Measurements from ENCODE around the gene EPHA5. TPM values are rescaled to one million over a fixed set of nuclear protein-coding genes. Genes with fewer than 3 reads are reported as not detected.

EPHA5 gene
- total and polyA plus RNA-seq, 9 of the 15 experiments (the other 6 are each of a cell fraction or from before 2014, with no cell fraction given) = 0.04 TPM; not detected in 8

GRCh38 chr4:65461781-65462180 lies 208.5 kb downstream of the EPHA5 start:
- Histone ChIP-seq H3K9me3 (replicated peaks; ENCODE audit: control insufficient read depth, insufficient read depth, low read depth, low read length) (no peaks in the 10 kb centered on the region), H3K36me3 (ENCODE audit: control insufficient read depth, insufficient read depth, low read length) (no peaks in the 10 kb centered on the region), H2AFZ (ENCODE audit: low read depth, low read length) (no peak overlapping the region), H3K79me2 (ENCODE audit: control insufficient read depth, insufficient read depth, low read length) (no peaks in the 10 kb centered on the region), H3K4me1 (replicated peaks in 1 of 2; ENCODE audit: control insufficient read depth in 2 of 2, insufficient read depth in 2 of 2, low read length in 2 of 2) (no peaks in the 10 kb centered on the region), H3K4me3 (no peak overlapping the region), H3K9ac (ENCODE audit: insufficient read depth in 1 of 2, low read depth in 2 of 2, low read length in 2 of 2) (no peak overlapping the region), H4K20me1 (replicated peaks; ENCODE audit: control insufficient read depth, insufficient read depth, low read length) (no peaks in the 10 kb centered on the region), H3K9me1 (ENCODE audit: control insufficient read depth, insufficient read depth, low read length) (no peaks in the 10 kb centered on the region), H3K4me2 (ENCODE audit: insufficient read depth, low read length) (no peak overlapping the region), H3K27me3 (ENCODE audit: control insufficient read depth in 2 of 2, insufficient read depth in 2 of 2, low read length in 2 of 2) (no peaks in the 10 kb centered on the region), H3K27ac (ENCODE audit: extremely low read depth, low read depth, low read length) (no peak overlapping the region)
- in situ Hi-C loops (cut with MboI) (no loop called here), intact Hi-C loops (cut with micrococcal nuclease) (no loop called here)
- DNase-seq (ENCODE audit: extremely low read depth in 1 of 4, low spot score in 3 of 4) (no peak), FAIRE-seq (no peak), ATAC-seq (no peak)
- no TSS peak for BruUV-seq (replicated peaks)
- WGBS (ENCODE audit: insufficient coverage, low coverage, missing lambda C conversion rate) = 0% methylated on average over 4 of the region's 4 CpGs
- ChIA-PET CTCF (ENCODE audit: low intra/inter-chr PET ratio) (no interaction called here), POLR2A (no interaction called here)
- no peak for TF ChIP-seq HDAC8 (tag; IDR thresholded peaks at IDR 0.05)
- no peak for TF ChIP-seq FOXK1 (CRISPR knock-in tag; IDR thresholded peaks at IDR 0.05; ENCODE audit: borderline replicate concordance)
- TF ChIP-seq SMARCB1 (IDR thresholded peaks at IDR 0.05; ENCODE audit: insufficient read length, low read depth) = no peak
- no peak for TF ChIP-seq NR4A1 (CRISPR knock-in tag; IDR thresholded peaks at IDR 0.05)
- no peak for TF ChIP-seq NR4A1 (tag; IDR thresholded peaks at IDR 0.05)
- TF ChIP-seq HLTF (IDR thresholded peaks at IDR 0.05) = no peak
- TF ChIP-seq KLF6 (CRISPR knock-in tag; IDR thresholded peaks at IDR 0.05; ENCODE audit: borderline replicate concordance) = no peak
- TF ChIP-seq POLR2H (tag; IDR thresholded peaks at IDR 0.05; ENCODE audit: low read depth) = no peak
- TF ChIP-seq ZNF347 (CRISPR knock-in tag; IDR thresholded peaks at IDR 0.05; ENCODE audit: low read depth) = no peak
- TF ChIP-seq ZNF695 (CRISPR knock-in tag; IDR thresholded peaks at IDR 0.05) = no peak
- no peak for TF ChIP-seq MCM5 (IDR thresholded peaks at IDR 0.05; ENCODE audit: low read depth)
- no peak for TF ChIP-seq TAF1 (IDR thresholded peaks at IDR 0.05; ENCODE audit: control insufficient read depth, extremely low read depth, insufficient read depth, low read length, severe bottlenecking)
- TF ChIP-seq SREBF1 (IDR thresholded peaks at IDR 0.05; ENCODE audit: borderline replicate concordance, low read depth, low read length) = no peak
- no peak for TF ChIP-seq AFF4 (CRISPR knock-in tag; IDR thresholded peaks at IDR 0.05)

Measured in K562 (cell line).